Measurements from ENCODE around the gene TIGIT. TPM values are rescaled to one million over a fixed set of nuclear protein-coding genes. Genes with fewer than 3 reads are reported as not detected.

Gene TIGIT
- total RNA-seq, 1 experiment from 2014 or later: not detected

- Histone ChIP-seq H2BK15ac (ENCODE audit: low read depth, low read length) (no peak overlapping the region), H3K23ac (ENCODE audit: insufficient read length, low read depth, low read length) (no peak overlapping the region), H3K56ac (ENCODE audit: insufficient read length, low read depth, low read length) (no peak overlapping the region), H3K4me1 (ENCODE audit: insufficient read depth, low read length) (no peaks in the 10 kb centered on the region; the same call in 1 of the 2 replicates), H2AFZ (ENCODE audit: low read length) (no peak overlapping the region), H4K20me1 (ENCODE audit: control insufficient read depth, insufficient read depth, insufficient read length) (no peaks in the 10 kb centered on the region), H3K27me3 (ENCODE audit: insufficient read depth, low read length) (no peaks in the 10 kb centered on the region), H2BK5ac (ENCODE audit: insufficient read length, low read length) (no peak overlapping the region), H2BK120ac (ENCODE audit: low read depth, low read length, poor library complexity, severe bottlenecking) (no peak overlapping the region), H4K91ac (ENCODE audit: insufficient read length, low read depth, low read length) (no peak overlapping the region), H3K4ac (ENCODE audit: low read depth, low read length) (no peak overlapping the region), H3K27ac (ENCODE audit: insufficient read length, low read depth, low read length) (no peak overlapping the region), H2BK12ac (ENCODE audit: insufficient read length, low read depth, low read length) (no peak overlapping the region), H3K9me3 (ENCODE audit: control insufficient read depth, low read depth, low read length) (no peaks in the 10 kb centered on the region), H4K5ac (ENCODE audit: insufficient read length, low read depth, low read length) (no peak overlapping the region), H3K79me2 (ENCODE audit: insufficient read depth, low read length) (no peaks in the 10 kb centered on the region), H3K14ac (ENCODE audit: insufficient read depth, low read length) (no peak overlapping the region), H3K23me2 (ENCODE audit: insufficient read length, low read depth, low read length, poor library complexity, severe bottlenecking) (peaks cover 2% of the 10 kb centered on the region), H3K79me1 (ENCODE audit: insufficient read depth, low read depth, low read length, poor library complexity, severe bottlenecking) (no peaks in the 10 kb centered on the region), H4K8ac (replicated peaks; ENCODE audit: insufficient read length, low read depth, low read length) (no peak overlapping the region), H2AK5ac (ENCODE audit: insufficient read length, low read length) (no peak overlapping the region), H3K18ac (ENCODE audit: insufficient read length, low read depth, low read length) (no peak overlapping the region), H3K4me2 (ENCODE audit: insufficient read depth, insufficient read length, low read length) (no peak overlapping the region), H3K9ac (ENCODE audit: extremely low read depth, insufficient read length, low read length) (no peak overlapping the region), H2BK20ac (ENCODE audit: low read depth, low read length, poor library complexity, severe bottlenecking) (no peak overlapping the region), H3T11ph (ENCODE audit: low read length) (no peak overlapping the region)
- Mint-ChIP-seq H3K4me3 (no peak overlapping the region), H3K9me3 (no peaks in the 10 kb centered on the region), H3K4me1 (peaks cover 30 to 35% of the 10 kb centered on the region in 2 experiments), H3K27me3 (ENCODE audit: low read depth) (no peaks in the 10 kb centered on the region), H3K27ac (no peak overlapping the region; a peak in 1 of 7 replicates), H3K36me3 (ENCODE audit: insufficient read depth in 1 of 3, low read depth in 3 of 3) (no peaks in the 10 kb centered on the region)
- no CpG with 5 or more reads among the region's 19 CpGs for WGBS (ENCODE audit: extremely low coverage, insufficient read length, low lambda C conversion rate)
- TF ChIP-seq CTCF (conservative IDR thresholded peaks at IDR 0.05): no peak
- DNase-seq: no peak
These were observed 45.0 kb downstream of the TIGIT start for GRCh38 chr3:114338651-114339357.
